GM18517 (cell line): ENCODE measurements around the gene KCNC1.

Experiments used
- ATAC-seq: cut with Tn5 transposase; IDR thresholded peaks from one replicate; pipeline ENCODE4 v1.9.1; 2021; ENCODE audit warnings: mild to moderate bottlenecking, moderate library complexity; ENCODE audit not compliant: unreplicated experiment

Gene KCNC1

DNA sequence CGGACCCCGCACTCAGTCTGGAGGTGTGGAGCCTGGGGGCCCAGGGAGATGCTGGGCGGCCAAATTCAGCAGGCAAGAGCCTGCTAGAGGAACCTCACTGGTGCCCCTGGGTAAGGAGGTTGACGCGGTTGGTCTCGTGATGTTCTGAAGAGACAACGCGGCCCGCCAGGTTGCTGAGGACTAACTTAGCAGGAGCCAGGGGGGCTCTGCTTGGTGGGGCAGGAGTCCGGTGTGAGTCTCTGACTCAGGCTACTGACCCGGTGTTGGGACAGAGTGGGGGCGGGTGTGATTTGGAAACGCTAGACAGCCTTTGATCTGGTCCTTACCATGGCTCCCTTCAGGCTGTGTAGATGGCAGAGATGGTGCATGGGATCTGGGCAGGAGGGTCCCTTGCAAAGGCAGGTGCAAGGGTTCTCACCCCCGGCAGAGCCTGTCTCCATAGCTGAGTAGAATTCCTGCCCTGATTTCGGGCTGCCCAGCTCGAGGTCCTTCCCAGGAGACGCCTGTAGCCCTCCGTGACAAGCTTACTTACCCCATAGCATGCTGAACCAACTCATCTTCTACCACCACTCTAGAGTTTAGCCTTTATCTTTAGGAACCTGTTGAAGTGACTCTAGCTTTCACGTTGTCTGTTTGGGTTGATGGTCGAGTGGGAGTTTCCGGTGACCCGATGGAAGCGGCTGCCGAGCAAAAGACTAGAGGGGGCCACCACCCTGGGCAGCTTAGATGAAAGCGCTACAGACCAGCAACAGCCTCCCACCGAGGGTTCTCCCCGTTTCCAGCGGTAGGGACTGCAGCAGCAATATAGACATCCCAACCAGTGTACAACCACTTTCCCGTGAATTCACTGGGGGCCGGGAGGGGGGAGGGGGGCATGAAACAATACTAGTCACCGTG lies 38.4 kb downstream of the KCNC1 start:
- ATAC-seq: no peak

DNA sequence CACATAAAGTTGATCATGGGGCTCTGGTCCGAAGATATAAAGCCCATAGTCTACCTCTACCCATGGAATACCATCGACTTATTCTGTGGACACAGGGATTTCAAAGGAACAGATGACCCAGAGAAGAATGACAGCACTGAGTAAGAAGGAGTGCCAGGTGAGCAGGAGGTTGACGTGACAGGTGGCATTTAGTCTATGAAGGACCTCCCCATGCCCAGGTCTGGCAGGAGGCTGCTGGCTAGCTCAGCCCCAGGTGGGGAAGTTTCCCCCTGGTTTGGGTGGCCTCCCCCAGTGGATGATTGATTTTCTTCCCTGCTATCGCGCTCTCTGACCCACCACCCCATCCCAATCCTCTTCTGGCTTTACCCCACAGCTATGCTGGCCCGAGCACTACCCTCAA lies 39.1 kb downstream of the KCNC1 start:
- no peak for ATAC-seq

DNA sequence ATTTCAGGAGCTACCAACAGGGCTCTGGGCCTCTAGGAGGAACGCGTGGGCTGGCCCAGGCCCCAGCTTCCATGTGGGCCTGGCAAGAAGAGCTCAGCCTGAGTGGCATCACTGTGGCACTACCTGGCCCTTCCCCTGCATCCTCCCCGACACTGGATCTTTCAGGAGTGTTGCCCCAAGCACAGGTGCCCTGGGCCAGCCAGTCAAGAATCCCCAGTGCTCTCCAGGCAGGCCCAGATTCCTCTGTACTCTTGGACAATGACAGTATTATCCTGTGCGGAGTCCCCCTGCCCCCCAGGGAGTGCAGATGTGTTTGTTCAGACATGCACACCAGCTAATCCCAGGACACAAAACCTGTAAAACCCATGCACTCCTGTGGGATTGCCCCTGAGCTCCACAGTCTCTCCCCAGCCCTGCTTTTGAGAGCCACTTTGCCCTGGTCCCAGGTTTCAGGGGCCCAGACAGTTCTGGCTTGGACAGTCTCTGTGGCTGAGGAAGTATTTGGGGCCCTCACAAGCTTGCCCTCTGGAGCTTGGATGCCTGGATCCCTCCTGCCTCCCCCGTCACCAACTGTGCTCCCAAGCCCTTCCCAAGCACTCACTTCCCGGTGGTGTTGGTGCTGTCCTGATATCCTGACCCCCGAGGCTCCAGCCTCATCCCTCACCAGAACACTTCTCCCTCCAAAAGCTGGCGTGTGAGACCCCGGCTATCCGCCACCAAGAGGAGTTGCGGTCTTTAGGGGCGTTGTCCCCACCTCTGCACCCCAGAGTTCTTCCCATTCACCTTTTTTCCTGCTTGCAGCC lies 39.9 kb downstream of the KCNC1 start:
- ATAC-seq: no peak

DNA sequence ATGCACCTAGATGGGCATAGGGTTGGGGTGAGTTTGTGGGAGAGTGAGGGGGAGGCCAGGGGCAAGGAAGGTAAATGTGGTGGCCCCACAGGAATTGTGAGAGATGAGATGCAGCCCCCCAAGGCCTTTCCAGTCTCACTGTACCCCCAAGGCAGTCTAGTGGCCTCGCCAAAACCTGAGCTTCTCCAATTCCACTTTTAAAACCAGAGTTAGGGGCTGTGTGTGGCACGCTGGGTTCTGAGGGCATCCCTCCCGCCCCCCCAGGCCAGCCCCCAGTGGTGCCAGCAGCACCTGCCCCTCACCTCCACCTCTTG lies 40.4 kb downstream of the KCNC1 start:
- no peak for ATAC-seq

DNA sequence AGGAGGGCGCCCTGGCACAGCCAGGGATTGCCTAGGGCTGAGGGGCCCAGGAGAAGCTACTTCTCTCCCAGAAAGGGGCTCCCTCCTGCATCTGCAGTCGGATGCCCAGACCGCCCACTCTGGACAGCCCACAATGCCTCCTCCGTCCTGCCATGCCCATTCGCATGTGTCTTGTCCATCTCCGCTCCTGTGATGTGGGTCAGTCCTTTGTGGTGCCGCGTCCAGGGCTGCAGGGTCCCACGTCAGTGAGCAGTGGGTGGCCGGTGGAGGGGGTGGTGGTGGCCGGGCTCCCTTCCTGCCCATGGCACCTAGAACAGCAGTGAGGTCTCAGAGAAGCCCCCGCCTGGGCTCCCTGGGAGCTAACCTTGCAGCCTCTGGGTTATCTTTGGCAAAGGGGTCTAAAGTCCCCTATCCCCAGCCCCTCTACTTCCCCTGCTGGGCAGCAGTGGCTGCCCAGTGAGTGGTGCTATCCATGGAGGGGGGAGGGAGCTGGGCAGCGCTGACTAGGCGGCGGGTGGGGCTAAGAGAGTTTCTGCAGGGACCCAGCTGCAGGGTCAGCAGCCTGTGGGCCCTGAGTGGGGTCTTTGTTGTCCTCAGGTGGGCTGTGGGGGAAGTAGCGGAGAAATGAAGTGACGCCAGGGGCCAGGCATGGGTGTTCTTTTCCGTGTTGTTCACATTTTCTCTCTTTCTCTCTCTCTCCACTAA lies 41.1 kb downstream of the KCNC1 start:
- ATAC-seq: no peak

DNA sequence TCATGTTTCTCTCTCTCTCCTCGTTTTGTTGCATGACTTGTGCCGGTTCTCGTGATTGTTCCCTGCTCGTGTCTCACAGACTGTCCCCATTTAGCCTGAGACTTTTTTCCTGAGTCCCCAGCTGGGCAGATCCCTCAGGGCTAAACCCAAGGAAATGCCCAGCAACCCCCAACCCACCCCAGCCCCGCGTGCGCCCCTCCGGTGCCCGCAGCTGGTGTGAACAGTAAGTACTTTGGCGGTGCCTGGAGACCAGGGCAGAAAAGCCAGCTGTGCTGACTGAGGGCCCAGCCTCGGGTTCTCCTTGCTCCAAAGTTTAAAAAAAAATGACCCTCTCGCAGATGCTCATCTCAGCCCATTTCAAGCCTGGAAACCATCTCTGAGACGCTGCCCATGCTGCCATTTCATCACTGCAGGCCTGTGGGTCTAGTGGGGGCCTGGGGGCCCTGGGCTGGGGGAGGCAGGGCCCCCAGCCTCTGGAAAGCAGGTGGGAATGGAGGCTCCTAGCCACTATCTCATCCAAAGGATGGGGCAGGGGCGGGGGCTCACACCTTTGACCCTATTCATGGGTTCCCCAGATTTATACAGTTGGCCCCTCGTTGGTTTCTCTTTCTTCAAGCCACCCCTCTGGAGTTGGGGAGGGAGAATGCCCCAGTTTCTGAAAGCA lies 41.8 kb downstream of the KCNC1 start:
- ATAC-seq: no peak

DNA sequence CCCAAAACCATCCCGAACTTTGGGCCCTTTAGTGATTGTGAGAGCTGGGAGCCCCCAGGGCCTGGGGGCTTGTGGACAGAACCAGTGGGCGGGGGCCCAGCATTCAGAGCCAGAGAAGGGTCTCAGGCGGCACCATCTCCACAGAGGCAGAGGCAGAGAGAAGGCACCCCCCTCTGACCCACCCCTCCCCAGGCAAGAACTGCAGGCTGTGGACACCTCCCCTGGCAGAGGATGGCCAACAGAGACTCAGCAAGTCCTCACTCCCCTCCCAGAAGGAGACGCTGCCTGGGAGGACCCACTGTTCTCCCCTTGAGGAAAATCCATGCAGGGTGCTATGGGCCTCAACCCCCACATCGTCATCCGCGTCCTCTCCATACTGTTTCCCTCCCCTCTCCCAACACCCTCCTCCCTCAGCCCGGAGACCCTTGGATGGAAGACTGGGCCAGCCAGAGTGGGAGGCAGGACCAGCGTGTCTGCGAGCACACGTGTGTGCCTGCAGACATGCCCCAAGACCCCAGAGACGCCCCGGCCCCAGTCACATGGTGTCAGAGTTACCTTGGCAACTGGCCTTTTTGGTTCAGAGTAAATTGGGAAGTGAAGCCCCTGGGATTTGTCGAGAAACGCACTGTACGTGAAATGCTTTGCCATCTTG lies 42.6 kb downstream of the KCNC1 start:
- ATAC-seq: no peak

DNA sequence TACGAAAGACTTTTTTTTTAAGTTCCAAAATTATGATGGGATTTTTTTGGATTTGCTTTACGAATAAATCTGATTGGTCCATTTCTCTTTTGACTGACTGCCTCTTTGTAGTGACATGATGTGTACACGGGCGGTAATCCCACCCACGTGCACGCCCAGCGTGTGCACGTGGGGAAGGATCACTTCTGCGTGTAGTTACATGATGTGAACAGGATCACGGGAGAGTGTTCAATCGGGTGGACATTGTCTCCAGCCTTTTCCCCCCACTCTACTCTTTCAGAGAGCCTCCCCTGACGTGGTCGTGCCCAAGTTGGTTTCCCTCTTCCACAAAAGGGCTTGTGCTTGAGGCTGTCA lies 43.1 kb downstream of the KCNC1 start:
- ATAC-seq: no peak

DNA sequence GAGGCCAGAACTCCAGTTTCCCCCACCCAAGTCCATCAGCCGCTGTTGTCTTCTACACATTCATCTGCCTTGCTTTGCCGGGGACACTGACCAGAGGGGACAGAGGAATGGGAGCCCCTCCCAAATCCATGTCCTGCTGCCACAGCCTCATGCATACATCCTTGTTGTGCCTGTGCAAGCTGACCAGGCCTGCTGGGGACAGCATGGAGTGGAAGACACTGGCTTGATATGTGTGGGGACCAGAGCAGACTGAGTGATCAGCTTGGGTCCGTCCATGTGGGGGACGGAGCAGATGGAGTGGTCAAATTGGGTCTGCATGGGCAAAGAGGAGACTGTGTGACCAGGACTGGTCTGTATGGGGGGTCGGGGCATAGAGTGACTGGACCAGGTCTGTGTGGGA lies 43.8 kb downstream of the KCNC1 start:
- no peak for ATAC-seq

DNA sequence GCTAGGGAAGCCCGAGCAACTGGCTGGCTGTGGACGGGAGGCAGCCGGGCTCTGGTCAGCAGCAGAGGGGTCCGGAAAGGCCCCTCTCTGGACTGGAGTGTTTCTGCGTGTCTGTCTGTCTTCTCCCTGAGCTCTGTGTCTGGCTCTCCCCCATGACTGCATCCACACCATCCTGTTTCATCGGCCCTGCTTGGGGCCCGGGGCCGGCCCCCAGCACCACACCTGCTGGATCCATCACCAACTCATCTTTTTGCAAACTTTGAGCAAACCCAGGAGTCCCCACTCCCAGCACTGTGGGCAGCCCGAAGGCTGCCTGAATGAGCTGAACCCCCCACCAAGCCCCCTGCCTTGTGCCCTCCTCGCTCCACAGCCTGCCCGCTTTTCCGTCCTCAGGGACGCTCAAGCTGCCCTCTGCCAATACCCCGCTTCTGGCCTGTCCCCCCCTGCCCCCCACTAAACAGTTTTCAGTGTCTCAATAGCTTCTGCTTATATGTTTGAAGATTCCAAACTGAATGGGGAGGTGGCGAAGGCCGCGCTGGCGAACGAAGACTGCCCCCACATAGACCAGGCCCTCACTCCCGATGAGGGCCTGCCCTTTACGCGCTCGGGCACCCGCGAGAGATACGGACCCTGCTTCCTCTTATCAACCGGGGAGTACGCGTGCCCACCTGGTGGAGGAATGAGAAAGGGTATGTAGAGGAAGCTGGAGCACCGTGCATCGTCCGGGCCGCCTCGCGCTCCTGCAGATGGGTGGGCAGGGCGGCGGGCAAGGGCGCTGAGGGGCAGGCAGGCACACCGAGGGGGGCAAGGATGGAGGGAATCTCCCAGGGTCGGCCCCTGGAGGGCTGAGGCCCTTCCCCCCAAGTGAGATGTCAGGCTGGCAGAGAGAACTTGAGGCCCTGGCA lies 44.6 kb downstream of the KCNC1 start:
- no peak for ATAC-seq

DNA sequence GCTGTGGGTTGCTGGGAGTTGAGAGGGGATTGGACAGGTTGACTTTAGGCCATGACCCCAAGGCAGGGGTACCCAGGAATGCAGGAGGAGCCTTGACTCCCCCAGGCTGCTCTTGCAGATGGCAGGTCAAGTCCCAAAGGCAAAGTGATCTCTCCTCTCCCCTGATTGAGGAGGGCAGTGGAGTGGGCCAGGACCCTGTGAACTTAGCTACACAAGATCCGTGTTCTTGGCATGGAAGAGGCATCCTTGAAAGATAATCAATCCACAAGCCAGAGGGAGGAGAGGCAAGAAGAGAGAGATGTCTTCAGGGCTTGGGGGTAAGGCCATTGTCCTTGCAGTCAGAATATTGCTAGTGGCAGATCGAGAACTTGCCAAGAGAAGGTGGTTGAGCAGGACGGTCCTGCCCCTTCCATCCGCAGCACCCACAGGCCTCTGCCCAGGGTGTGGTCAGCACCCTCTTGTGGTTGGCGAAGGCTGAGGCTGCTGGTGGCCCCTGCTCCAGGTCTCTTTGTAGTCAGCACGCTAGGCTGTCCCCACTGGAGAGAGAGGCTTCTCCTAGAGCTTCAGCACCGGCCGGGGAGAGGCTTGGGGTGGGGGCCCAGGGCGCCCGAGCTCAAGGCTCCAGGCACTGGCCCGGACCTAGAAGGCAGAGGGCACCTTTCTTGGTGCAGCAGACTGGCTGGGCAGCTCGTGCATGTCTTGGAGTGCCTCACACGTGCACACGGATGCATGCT lies 45.4 kb downstream of the KCNC1 start:
- no peak for ATAC-seq

DNA sequence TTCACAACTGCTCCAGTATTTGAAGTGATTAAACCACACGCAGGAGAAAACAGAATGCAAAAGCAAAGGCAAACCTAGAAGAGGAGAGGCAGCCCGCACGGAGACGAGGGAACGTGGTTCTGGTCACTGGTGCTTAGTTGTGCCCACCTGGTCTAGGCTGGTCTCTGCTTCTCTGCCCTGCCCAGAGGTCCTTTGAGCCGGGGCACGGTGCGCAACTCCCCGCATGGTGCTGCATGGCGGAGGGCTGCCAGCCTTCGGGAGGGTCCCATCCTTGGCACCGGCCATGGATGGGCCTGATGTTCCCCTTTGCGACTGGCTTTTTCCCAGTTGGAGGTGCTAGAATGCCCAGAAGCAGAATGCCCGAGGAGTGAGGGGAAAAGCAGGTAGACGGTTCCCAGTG lies 46.1 kb downstream of the KCNC1 start:
- ATAC-seq: no peak

DNA sequence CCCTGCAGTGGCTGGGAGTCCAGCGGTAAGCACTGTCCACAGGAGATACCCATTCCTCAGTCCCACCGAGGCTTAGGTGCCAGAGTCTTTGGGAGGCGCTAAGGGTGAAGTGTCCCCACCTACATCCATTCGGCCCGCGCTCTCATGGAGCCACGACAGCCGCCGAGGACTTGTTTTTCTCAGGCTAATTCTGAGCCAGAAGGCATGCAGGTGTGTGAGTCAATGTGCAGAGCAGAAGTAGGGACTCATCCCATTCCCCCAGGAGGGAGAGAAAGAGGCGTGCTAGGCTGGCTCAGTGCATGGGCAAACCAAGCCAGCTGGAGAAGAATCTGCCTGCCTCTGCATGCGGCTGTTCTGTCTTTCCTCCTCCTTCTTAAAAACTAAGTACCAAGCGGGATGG lies 46.6 kb downstream of the KCNC1 start:
- no peak for ATAC-seq

DNA sequence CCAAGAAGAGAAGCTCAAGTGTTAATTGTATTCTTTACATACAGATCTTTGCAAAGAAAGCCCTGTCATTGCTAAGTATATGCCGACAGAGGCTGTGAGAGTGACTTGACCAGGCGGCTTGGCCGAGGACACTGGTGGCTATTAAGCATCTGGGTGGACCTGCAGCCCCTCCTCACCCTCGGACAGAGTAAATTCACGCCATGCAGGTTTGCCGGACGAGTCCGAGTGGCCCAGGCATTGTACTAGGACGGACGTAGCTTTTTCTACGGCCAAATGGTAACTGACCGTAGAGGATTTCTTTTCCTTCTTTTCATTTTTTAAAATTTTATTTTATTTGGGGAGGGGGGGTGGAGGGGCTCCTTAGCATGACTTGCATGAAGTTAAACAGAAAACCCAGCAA lies 47.0 kb downstream of the KCNC1 start:
- no peak for ATAC-seq

DNA sequence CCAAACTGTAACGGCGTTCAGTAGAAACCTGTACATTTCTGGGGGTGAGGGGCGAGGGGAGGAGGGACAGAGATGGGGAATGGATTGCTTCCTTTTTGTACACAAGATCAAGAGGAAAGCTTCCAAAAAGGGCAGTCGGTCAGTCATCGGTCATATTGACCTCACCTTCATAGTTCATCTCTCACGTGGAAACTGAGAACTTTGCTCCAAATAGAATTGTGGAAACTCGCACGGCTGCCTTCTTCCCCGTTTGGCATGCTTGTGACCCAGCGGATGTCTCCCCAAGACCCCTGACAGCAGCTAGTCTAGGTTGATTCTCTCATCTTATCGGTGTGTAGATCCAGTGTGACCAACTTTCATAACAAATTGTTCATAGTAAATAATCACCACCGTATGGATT lies 47.6 kb downstream of the KCNC1 start:
- no peak for ATAC-seq

DNA sequence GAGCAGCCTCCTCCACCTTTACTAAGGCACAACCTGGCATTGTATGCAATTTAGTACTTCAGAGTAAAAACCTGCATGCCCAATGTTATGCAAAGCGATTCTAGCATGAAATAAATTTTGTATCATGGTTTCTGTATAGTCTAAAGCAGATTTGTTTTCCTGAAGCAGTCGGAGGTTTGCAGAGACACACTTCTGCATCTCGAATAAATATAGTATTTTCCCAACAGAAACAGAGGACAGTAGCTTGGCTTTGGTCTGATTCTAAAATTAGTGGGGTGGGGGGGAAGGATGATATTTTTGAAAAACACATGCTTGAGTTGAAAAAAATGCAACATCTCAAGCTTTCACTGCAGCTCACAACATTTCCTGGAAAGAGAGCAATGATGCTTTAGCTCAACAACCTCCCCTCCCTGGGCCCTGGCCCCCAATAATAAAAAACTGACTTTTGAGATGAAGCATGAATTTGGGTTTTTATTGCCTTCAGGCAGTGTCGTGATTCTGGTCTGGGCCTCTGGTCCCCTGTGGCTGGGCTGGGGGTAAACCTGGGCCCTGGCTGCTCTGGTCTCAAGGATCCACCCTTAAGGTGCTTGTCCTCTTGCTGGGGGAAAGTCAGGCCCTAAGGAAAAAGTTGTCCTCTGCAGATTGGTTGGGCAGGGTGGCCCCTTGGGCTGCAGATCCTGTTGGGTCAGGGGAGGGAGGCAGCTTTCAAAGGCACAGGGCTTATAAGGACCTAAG lies 48.2 kb downstream of the KCNC1 start:
- no peak for ATAC-seq

DNA sequence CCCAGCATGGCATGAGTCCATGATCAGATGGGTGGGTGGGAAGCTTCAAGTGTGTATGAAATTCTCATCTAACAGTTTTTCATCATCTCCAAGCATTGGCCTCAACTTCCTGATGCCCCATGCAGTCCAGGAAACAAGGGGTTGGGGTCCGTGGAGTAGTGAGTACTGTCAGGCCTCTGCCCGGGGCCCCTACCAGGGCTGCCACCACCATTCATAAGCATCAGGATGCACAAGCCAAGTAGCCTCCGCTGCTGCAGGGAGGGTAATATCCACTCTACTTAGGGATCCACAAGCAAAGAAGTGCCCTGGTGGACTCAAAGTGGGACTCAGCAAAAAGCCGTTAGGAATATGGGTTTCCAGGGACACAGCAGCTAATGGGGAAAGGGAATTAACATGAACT lies 49.3 kb downstream of the KCNC1 start:
- ATAC-seq: no peak

DNA sequence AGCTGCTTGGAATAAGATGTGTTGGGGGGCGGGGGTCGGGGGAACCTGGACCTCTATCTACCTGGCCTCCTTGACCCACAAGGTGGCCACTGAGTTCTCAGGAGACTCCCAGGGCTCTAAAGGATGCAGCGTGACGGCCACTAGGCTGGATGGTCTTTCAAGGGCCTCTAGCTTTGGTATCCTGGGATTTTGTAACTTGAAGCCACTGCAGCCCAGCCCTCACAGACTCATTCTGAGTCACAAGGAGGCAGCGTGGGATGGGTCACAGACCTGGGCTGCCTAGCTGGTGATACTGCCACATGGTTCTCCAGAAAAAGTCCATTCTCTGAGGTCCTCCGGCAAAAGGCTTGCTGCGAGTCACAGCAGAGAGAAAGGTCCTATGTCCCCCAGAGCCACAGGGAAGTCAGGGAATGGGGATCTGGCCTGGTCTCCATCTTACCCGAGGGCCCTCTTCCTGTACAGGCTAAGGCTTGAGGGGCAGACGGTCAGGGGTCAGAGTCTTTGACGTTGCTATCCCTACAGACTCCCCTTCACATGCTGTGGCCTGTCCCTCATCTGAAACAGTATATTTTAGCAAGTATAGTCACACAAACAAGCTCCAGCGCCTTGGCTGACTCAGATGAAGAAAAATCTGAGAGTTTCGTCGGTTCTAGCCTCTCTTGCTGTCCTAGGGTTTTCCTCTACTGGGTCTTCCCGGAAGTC lies 52.4 kb downstream of the KCNC1 start:
- ATAC-seq: no peak
